HepG2 (cell line): Measurements from ENCODE around the gene TYW1B. TPM values are rescaled to one million over a fixed set of nuclear protein-coding genes. Genes with fewer than 3 reads are reported as not detected.
"Not testable (repeated sequence)": the region's sequence is repeated elsewhere in the genome, so short reads cannot be mapped to it uniquely, and the experiment has no call there.

ENCODE experiments used
- ATAC-seq: fragments of 200-7000 bp; cut with Tn5 transposase; 3 replicates; pipeline ENCODE4 v1.9.1; 2020; ENCODE audit warnings: mild to moderate bottlenecking, moderate library complexity
- BruUV-seq: library from RNA; stranded (reverse); fragments of 400-500 nt; replicated peaks from 2 replicates; lab custom pipeline; 2021; lab: Mats Ljungman, UMichigan
- CTCF ChIA-PET: fragments of 300-600 bp; formaldehyde crosslinking; extraction: SDS; loops from one replicate; lab custom pipeline; 2021; ENCODE audit warnings: low total read pairs, inconsistent platforms, low intra/inter-chr PET ratio; lab: Yijun Ruan, JAX
- POLR2A ChIA-PET: fragments of 350-600 bp; sonication (Branson Sonifier 250); formaldehyde crosslinking; loops from one replicate; lab custom pipeline; 2020; ENCODE audit warnings: antibody characterized with exemption, inconsistent platforms; lab: Yijun Ruan, JAX
- DNase-seq: peaks from one replicate; pipeline ENCODE4 v3.0.0-alpha.2; 2015; ENCODE audit warnings: low spot score
- FAIRE-seq: peaks from 3 replicates; lab custom pipeline; 2011; peaks lifted over from hg19 to GRCh38; lab: Jason Lieb, UNC
- H2AFZ ChIP-seq: one replicate; pipeline ENCODE4 v1.6.1; 2011; ENCODE audit warnings: low read length, inconsistent platforms
- H3K27ac ChIP-seq: fragments of 300-600 bp; 3 replicates; pipeline ENCODE4 v1.8.0; 2011; ENCODE audit warnings: mixed run types, mild to moderate bottlenecking, mixed read lengths, low read length, inconsistent platforms; ENCODE audit not compliant: insufficient read depth; ENCODE audit errors: extremely low read length
- H3K27me3 ChIP-seq, 2 experiments: fragments of 200-600 bp in 1 of 2; 2 replicates in 1 of 2; 3 replicates in 1 of 2; pipeline versions ENCODE4 v1.6.0 to v1.8.0; 2011; ENCODE audit warnings: low read length in 2 of 2, mild to moderate bottlenecking in 2 of 2, moderate library complexity in 2 of 2, inconsistent platforms in 1 of 2; ENCODE audit not compliant: insufficient read depth in 2 of 2, control insufficient read depth in 1 of 2
- H3K36me3 ChIP-seq, 2 experiments: fragments of 200-600 bp in 1 of 2; replicated peaks in 1 of 2; 2 replicates in 1 of 2; 3 replicates in 1 of 2; pipeline versions ENCODE4 v1.5.1 to v1.8.0; 2011; ENCODE audit warnings: low read length in 2 of 2, inconsistent platforms in 1 of 2; ENCODE audit not compliant: insufficient read depth in 2 of 2, control insufficient read depth in 1 of 2
- H3K4me1 ChIP-seq: 2 replicates; pipeline ENCODE4 v1.5.1; 2012; ENCODE audit warnings: low read length, inconsistent platforms; ENCODE audit not compliant: insufficient read depth
- H3K4me2 ChIP-seq: 2 replicates; pipeline ENCODE4 v1.6.0; 2011; ENCODE audit warnings: low read depth, low read length, inconsistent platforms
- H3K4me3 ChIP-seq, 3 experiments: fragments of 200-600 bp in 1 of 3; sonication (generic), shearing (Covaris generic) in 1 of 3; replicated peaks in 1 of 3; 2 replicates each; pipeline ENCODE4 v1.5.1; 2011 to 2016; ENCODE audit warnings: low read length in 3 of 3, inconsistent platforms in 2 of 3, low read depth in 2 of 3, mild to moderate bottlenecking in 2 of 3, control low read depth in 1 of 3, mixed read lengths in 1 of 3; ENCODE audit not compliant: insufficient read depth in 1 of 3
- H3K79me2 ChIP-seq: one replicate; pipeline ENCODE4 v1.6.1; 2011; ENCODE audit warnings: low read length, inconsistent platforms; ENCODE audit not compliant: insufficient read depth
- H3K9ac ChIP-seq: 2 replicates; pipeline ENCODE4 v1.6.0; 2011; ENCODE audit warnings: mild to moderate bottlenecking, low read depth, low read length, inconsistent platforms; ENCODE audit not compliant: insufficient read depth
- H3K9me3 ChIP-seq: 2 replicates; pipeline ENCODE4 v1.5.1; 2012; ENCODE audit warnings: mild to moderate bottlenecking, low read length
- H4K20me1 ChIP-seq: 2 replicates; pipeline ENCODE4 v1.6.0; 2011; ENCODE audit warnings: inconsistent platforms, mild to moderate bottlenecking, low read length, moderate library complexity; ENCODE audit not compliant: insufficient read depth
- WGBS: methylation state at CpG from one replicate; pipeline ENCODE4 v1.1.6; 2017; ENCODE audit warnings: low lambda C conversion rate; 5-methylcytosine and 5-hydroxymethylcytosine counted together
- in situ Hi-C: cut with HindIII; loops from 2 replicates; pipeline ENCODE4 v1.10.0; 2017; ENCODE audit warnings: low pct_unique_long_range_greater_than_20kb; ENCODE audit not compliant: extremely low pct_ligation_motif_present
- intact Hi-C: fragments of 100-400 bp; cut with micrococcal nuclease; formaldehyde crosslinking; loops from one replicate; pipeline ENCODE4 v1.10.0; 2022; ENCODE audit not compliant: unreplicated experiment
- polyA plus RNA-seq, 8 experiments: library from polyadenylated mRNA; depleted of rRNA in 3 of 8; stranded (reverse) in 7 of 8; unstranded in 1 of 8; fragments of >200 nt; fragmentation: Illumina TruSeq in 4 of 8; extraction: Trizol in 4 of 8; gene quantifications; 2 replicates each; pipeline versions ENCODE4 v1.2.1 to v1.2.3, GENCODE V29; 2011 to 2016; ENCODE audit warnings: low read depth in 4 of 8, missing spikeins in 1 of 8, mixed read lengths in 1 of 8; ENCODE audit not compliant: insufficient read depth in 1 of 8
- total RNA-seq, 5 experiments: library from RNA; depleted of rRNA; stranded (reverse); fragments of >200 nt; fragmentation: Illumina TruSeq; extraction: Trizol; gene quantifications; 2 replicates each; pipeline ENCODE4 v1.2.3, GENCODE V29; 2016; ENCODE audit warnings: low read depth in 1 of 5

Gene TYW1B
- total and polyA plus RNA-seq, 2 of the 13 experiments (the other 11 are each of a cell fraction or from before 2014, with no cell fraction given) = 2.0 to 5.5 TPM

GRCh38 chr7:72676880-72677279 lies 151.1 kb downstream of the TYW1B start:
- H2AFZ ChIP-seq, in situ Hi-C loops, CTCF ChIA-PET, H3K27me3 ChIP-seq, intact Hi-C loops, H3K9me3 ChIP-seq, BruUV-seq, H3K4me3 ChIP-seq, H3K9ac ChIP-seq, H3K27ac ChIP-seq, FAIRE-seq, H3K36me3 ChIP-seq, H3K4me2 ChIP-seq, H3K79me2 ChIP-seq, DNase-seq, ATAC-seq, H4K20me1 ChIP-seq, H3K4me1 ChIP-seq, POLR2A ChIA-PET: not testable (repeated sequence)
- WGBS = 93% methylated on average over 6 of the region's 6 CpGs

DNA sequence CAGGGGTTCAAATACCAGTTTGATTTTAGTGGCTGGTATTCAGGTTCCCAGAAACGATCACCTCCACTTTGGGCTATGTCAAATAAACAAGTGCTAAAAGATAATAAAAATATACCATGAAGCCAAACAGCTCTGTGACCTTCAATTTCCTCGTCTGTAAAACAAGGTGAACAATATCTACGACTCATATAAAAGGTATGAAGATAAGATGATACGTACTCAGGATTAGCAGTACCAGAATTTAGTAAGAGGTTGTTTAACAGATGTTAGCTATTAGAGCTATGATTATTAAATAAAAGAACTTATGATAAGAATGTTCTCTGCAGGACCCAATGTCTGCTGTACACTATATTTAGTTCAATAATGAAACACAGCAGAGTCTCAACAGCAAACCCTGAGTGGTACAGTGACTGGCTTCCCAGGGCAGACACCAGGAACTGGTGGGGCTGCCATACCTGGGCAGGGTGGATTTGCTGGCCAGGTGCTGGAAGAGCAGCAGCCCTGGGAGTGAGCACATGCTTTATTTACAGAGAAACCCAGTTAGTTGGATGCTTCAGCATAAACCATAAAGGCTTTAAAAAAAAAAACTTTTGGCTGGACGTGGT lies 151.8 kb downstream of the TYW1B start:
- POLR2A ChIA-PET, H3K4me3 ChIP-seq, H3K4me2 ChIP-seq, ATAC-seq, BruUV-seq, in situ Hi-C loops, H4K20me1 ChIP-seq, CTCF ChIA-PET, H3K27ac ChIP-seq, H3K4me1 ChIP-seq, H3K9me3 ChIP-seq, H3K79me2 ChIP-seq, H2AFZ ChIP-seq, H3K9ac ChIP-seq, FAIRE-seq, H3K36me3 ChIP-seq, H3K27me3 ChIP-seq, DNase-seq, intact Hi-C loops: not testable (repeated sequence)
- 68% methylated on average over 5 of the region's 5 CpGs for WGBS

- H3K27ac ChIP-seq, H3K79me2 ChIP-seq, H3K9ac ChIP-seq, in situ Hi-C loops, DNase-seq, H3K4me2 ChIP-seq, H3K36me3 ChIP-seq, H2AFZ ChIP-seq, CTCF ChIA-PET, H3K9me3 ChIP-seq, H3K4me3 ChIP-seq, ATAC-seq, H3K4me1 ChIP-seq, H4K20me1 ChIP-seq, intact Hi-C loops, H3K27me3 ChIP-seq, POLR2A ChIA-PET, BruUV-seq: not testable (repeated sequence)
- peak; percentile 54 for FAIRE-seq
- WGBS = 100% methylated on average over 2 of the region's 2 CpGs
Observed at GRCh38 chr7:72675686-72676085, 152.3 kb downstream of the TYW1B start.
